ENCODE data around the gene KCNK4.

DNA sequence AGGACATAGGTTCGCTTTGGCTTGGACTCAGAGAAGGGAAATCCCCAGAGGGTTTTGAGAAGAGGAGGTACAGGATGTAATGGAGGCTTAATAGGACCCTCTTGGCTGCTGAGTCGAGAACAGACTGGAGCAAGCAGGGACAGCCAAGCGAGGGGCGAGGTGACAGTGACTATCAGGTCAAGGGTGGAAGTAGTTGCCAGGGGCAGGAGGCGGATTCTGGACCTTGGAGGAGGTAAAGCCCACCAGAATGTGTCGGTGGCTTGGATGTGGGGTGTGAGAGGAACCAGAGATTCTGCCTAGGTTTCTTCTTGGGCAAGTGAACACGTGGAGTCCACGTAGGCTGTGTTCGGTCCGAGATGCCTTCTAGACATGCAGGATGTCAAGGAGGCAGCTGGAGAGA is 21.8 kb downstream of the KCNK4 start:
- TF ChIP-seq, protein P1, sequence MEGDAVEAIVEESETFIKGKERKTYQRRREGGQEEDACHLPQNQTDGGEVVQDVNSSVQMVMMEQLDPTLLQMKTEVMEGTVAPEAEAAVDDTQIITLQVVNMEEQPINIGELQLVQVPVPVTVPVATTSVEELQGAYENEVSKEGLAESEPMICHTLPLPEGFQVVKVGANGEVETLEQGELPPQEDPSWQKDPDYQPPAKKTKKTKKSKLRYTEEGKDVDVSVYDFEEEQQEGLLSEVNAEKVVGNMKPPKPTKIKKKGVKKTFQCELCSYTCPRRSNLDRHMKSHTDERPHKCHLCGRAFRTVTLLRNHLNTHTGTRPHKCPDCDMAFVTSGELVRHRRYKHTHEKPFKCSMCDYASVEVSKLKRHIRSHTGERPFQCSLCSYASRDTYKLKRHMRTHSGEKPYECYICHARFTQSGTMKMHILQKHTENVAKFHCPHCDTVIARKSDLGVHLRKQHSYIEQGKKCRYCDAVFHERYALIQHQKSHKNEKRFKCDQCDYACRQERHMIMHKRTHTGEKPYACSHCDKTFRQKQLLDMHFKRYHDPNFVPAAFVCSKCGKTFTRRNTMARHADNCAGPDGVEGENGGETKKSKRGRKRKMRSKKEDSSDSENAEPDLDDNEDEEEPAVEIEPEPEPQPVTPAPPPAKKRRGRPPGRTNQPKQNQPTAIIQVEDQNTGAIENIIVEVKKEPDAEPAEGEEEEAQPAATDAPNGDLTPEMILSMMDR (IDR thresholded peaks at IDR 0.05; ENCODE audit: insufficient read depth, low read length), result no peak
- TF ChIP-seq POLR2AphosphoS5 (IDR thresholded peaks at IDR 0.05; ENCODE audit: low read depth), result no peak
- TF ChIP-seq, protein P2, sequence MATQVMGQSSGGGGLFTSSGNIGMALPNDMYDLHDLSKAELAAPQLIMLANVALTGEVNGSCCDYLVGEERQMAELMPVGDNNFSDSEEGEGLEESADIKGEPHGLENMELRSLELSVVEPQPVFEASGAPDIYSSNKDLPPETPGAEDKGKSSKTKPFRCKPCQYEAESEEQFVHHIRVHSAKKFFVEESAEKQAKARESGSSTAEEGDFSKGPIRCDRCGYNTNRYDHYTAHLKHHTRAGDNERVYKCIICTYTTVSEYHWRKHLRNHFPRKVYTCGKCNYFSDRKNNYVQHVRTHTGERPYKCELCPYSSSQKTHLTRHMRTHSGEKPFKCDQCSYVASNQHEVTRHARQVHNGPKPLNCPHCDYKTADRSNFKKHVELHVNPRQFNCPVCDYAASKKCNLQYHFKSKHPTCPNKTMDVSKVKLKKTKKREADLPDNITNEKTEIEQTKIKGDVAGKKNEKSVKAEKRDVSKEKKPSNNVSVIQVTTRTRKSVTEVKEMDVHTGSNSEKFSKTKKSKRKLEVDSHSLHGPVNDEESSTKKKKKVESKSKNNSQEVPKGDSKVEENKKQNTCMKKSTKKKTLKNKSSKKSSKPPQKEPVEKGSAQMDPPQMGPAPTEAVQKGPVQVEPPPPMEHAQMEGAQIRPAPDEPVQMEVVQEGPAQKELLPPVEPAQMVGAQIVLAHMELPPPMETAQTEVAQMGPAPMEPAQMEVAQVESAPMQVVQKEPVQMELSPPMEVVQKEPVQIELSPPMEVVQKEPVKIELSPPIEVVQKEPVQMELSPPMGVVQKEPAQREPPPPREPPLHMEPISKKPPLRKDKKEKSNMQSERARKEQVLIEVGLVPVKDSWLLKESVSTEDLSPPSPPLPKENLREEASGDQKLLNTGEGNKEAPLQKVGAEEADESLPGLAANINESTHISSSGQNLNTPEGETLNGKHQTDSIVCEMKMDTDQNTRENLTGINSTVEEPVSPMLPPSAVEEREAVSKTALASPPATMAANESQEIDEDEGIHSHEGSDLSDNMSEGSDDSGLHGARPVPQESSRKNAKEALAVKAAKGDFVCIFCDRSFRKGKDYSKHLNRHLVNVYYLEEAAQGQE (IDR thresholded peaks at IDR 0.05; ENCODE audit: insufficient replicate concordance, low read depth), result no peak
- no peak for TF ChIP-seq SPI1 (IDR thresholded peaks at IDR 0.05; ENCODE audit: borderline replicate concordance, low read depth)
- TF ChIP-seq GABPA (IDR thresholded peaks at IDR 0.05; ENCODE audit: low read depth), result no peak

Measured in HL-60 (cell line).